Measurements from ENCODE around the gene LRTM2. TPM values are rescaled to one million over a fixed set of nuclear protein-coding genes. Genes with fewer than 3 reads are reported as not detected.
A peak's percentile ranks its signal among the peaks of the same experiment; 100 is the strongest.

The LRTM2 gene
- total RNA-seq, 1 donor from 2014 or later = not detected

GRCh38 chr12:1796515-1797010 lies 23.8 kb upstream of the LRTM2 start:
- DNase-seq (peak; percentile 70), ATAC-seq (ENCODE audit: poor library complexity) (peak; percentile 32)
- intact Hi-C loops (cut with DNase I) = no loop called here

GRCh38 chr12:1797011-1797901 lies 23.1 kb upstream of the LRTM2 start:
- DNase-seq (peak; percentile 86), ATAC-seq (ENCODE audit: poor library complexity) (peak; percentile 50)
- intact Hi-C loops (cut with DNase I) = no loop called here

- no peak for DNase-seq
- intact Hi-C loops (cut with DNase I) = loop anchor here (2.0 kb wide), 1 partner anchor 139 kb away; no protein-coding TSS in a partner anchor
- ATAC-seq (ENCODE audit: poor library complexity) = no peak
These were observed 22.2 kb upstream of the LRTM2 start for GRCh38 chr12:1797991-1798640.

GRCh38 chr12:1798641-1799020 lies 21.7 kb upstream of the LRTM2 start:
- DNase-seq (no peak), ATAC-seq (ENCODE audit: poor library complexity) (no peak)
- intact Hi-C loops (cut with DNase I) = loop anchor here (2.0 kb wide), 1 partner anchor 138 kb away; no protein-coding TSS in a partner anchor

- intact Hi-C loops (cut with DNase I) = loop anchor here (2.0 kb wide), 1 partner anchor 138 kb away; no protein-coding TSS in a partner anchor
- ATAC-seq (ENCODE audit: poor library complexity) = no peak
- DNase-seq = no peak
These were observed 21.1 kb upstream of the LRTM2 start for GRCh38 chr12:1799051-1799881.

GRCh38 chr12:1799882-1800400 lies 20.4 kb upstream of the LRTM2 start:
- intact Hi-C loops (cut with DNase I) = loop anchor here (2.0 to 10.0 kb wide), 3 partner anchors 137 to 485 kb away; no protein-coding TSS in a partner anchor
- ATAC-seq (ENCODE audit: poor library complexity) (no peak), DNase-seq (no peak)

GRCh38 chr12:1800401-1801302 lies 19.7 kb upstream of the LRTM2 start:
- no peak for DNase-seq
- no peak for ATAC-seq (ENCODE audit: poor library complexity)
- intact Hi-C loops (cut with DNase I) = loop anchor here (10.0 kb wide), 2 partner anchors 234 to 484 kb away; no protein-coding TSS in a partner anchor

- intact Hi-C loops (cut with DNase I) = loop anchor here (10.0 kb wide), 2 partner anchors 233 to 483 kb away; no protein-coding TSS in a partner anchor
- no peak for DNase-seq
- no peak for ATAC-seq (ENCODE audit: poor library complexity)
These were observed 18.9 kb upstream of the LRTM2 start for GRCh38 chr12:1801303-1801975.

- no peak for DNase-seq
- intact Hi-C loops (cut with DNase I) = loop anchor here (10.0 kb wide), 2 partner anchors 231 to 481 kb away; no protein-coding TSS in a partner anchor
These were observed 16.6 kb upstream of the LRTM2 start for GRCh38 chr12:1803736-1804135.

GRCh38 chr12:1804545-1805332 lies 15.6 kb upstream of the LRTM2 start:
- intact Hi-C loops (cut with DNase I) = loop anchor here (10.0 kb wide), 2 partner anchors 230 to 480 kb away; no protein-coding TSS in a partner anchor
- peak; percentile 93 for DNase-seq
- ATAC-seq (ENCODE audit: poor library complexity) = peak; percentile 82

More at GRCh38 chr12:1803736-1804135, 16.6 kb upstream of the LRTM2 start:
- no peak for ATAC-seq (ENCODE audit: poor library complexity)

- ATAC-seq (ENCODE audit: poor library complexity) = peak; percentile 74
- intact Hi-C loops (cut with DNase I) = loop anchor here (10.0 kb wide), 2 partner anchors 229 to 479 kb away; no protein-coding TSS in a partner anchor
- DNase-seq = peak; percentile 76
These were observed 14.8 kb upstream of the LRTM2 start for GRCh38 chr12:1805441-1806081.

GRCh38 chr12:1806301-1807086 lies 13.9 kb upstream of the LRTM2 start:
- ATAC-seq (ENCODE audit: poor library complexity) = peak; percentile 63
- intact Hi-C loops (cut with DNase I) = loop anchor here (10.0 kb wide), 2 partner anchors 228 to 478 kb away; no protein-coding TSS in a partner anchor

GRCh38 chr12:1807087-1807860 lies 13.1 kb upstream of the LRTM2 start:
- DNase-seq = peak; percentile 21
- intact Hi-C loops (cut with DNase I) = loop anchor here (10.0 kb wide), 2 partner anchors 228 to 478 kb away; no protein-coding TSS in a partner anchor
- no peak for ATAC-seq (ENCODE audit: poor library complexity)

More at GRCh38 chr12:1806301-1807086, 13.9 kb upstream of the LRTM2 start:
- DNase-seq = peak; percentile 64
